BE2C (cell line): ENCODE data around the gene ITGA3.

Experiments used
- DNase-seq: peaks from one replicate; pipeline ENCODE4 v3.0.0-alpha.2; 2020
- H3K27me3 ChIP-seq: fragments of 250-450 bp; sonication (Bioruptor Pico); 2 replicates; pipeline ENCODE4 v1.5.1; 2020; ENCODE audit warnings: mild to moderate bottlenecking
- H3K36me3 ChIP-seq: fragments of 250-450 bp; sonication (Bioruptor Pico); 2 replicates; pipeline ENCODE4 v1.5.1; 2020; ENCODE audit warnings: mild to moderate bottlenecking
- H3K4me1 ChIP-seq: fragments of 250-450 bp; sonication (Bioruptor Pico); 2 replicates; pipeline ENCODE4 v1.5.1; 2020
- H3K4me3 ChIP-seq: 2 replicates; pipeline ENCODE4 v1.5.1; 2011; ENCODE audit warnings: low read depth, low read length
- H3K9me3 ChIP-seq: fragments of 250-450 bp; sonication (Bioruptor Pico); 2 replicates; pipeline ENCODE4 v1.5.1; 2020
- TF ChIP-seq, protein P1 (sequence below): IDR thresholded peaks from 2 replicates; pipeline ENCODE4 v1.5.1; 2012; ENCODE audit warnings: mild to moderate bottlenecking, low read depth, low read length

The ITGA3 gene

GRCh38 chr17:50026046-50026675 lies 29.7 kb upstream of the ITGA3 start:
- no peaks in the 10 kb centered on the region; the same call in 1 of the 2 replicates for H3K4me1 ChIP-seq
- TF ChIP-seq, protein P1, sequence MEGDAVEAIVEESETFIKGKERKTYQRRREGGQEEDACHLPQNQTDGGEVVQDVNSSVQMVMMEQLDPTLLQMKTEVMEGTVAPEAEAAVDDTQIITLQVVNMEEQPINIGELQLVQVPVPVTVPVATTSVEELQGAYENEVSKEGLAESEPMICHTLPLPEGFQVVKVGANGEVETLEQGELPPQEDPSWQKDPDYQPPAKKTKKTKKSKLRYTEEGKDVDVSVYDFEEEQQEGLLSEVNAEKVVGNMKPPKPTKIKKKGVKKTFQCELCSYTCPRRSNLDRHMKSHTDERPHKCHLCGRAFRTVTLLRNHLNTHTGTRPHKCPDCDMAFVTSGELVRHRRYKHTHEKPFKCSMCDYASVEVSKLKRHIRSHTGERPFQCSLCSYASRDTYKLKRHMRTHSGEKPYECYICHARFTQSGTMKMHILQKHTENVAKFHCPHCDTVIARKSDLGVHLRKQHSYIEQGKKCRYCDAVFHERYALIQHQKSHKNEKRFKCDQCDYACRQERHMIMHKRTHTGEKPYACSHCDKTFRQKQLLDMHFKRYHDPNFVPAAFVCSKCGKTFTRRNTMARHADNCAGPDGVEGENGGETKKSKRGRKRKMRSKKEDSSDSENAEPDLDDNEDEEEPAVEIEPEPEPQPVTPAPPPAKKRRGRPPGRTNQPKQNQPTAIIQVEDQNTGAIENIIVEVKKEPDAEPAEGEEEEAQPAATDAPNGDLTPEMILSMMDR: no peak
- no peaks in the 10 kb centered on the region for H3K36me3 ChIP-seq
- H3K27me3 ChIP-seq: no peaks in the 10 kb centered on the region
- no peak overlapping the region for H3K4me3 ChIP-seq
- no peak for DNase-seq
- peaks cover 4% of the 10 kb centered on the region; the same call in 1 of the 2 replicates for H3K9me3 ChIP-seq

DNA sequence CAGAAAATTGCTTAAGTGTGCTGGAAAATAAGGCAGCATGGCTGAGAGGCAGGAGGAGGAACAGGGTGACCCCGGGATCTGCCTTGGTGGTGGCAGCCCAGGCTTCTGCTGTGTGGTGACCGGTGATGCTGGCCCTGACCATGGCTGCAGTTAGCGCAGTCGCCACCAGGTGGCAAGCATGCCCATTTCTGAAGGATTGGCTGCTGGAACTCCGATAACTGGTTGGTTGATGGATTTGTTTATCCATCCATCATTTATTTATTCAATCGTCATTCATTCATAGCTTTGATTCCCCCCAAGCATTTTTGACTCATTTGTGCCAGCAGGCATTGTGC lies 29.1 kb upstream of the ITGA3 start:
- peak; percentile 77 for DNase-seq
- no peaks in the 10 kb centered on the region; the same call in 1 of the 2 replicates for H3K4me1 ChIP-seq
- H3K27me3 ChIP-seq: no peaks in the 10 kb centered on the region
- H3K9me3 ChIP-seq: peaks cover 4% of the 10 kb centered on the region; the same call in 1 of the 2 replicates
- no peaks in the 10 kb centered on the region for H3K36me3 ChIP-seq
- TF ChIP-seq, protein P1: peak; percentile 87
- peak overlapping the region; percentile 25 for H3K4me3 ChIP-seq

- TF ChIP-seq, protein P1: no peak
- Histone ChIP-seq H3K4me3 (peak overlapping the region; percentile 25), H3K4me1 (no peaks in the 10 kb centered on the region; the same call in 1 of the 2 replicates), H3K27me3 (no peaks in the 10 kb centered on the region), H3K36me3 (no peaks in the 10 kb centered on the region), H3K9me3 (peaks cover 4% of the 10 kb centered on the region; the same call in 1 of the 2 replicates)
- DNase-seq: peak; percentile 49
Observed at GRCh38 chr17:50027172-50027880, 28.6 kb upstream of the ITGA3 start.

DNA sequence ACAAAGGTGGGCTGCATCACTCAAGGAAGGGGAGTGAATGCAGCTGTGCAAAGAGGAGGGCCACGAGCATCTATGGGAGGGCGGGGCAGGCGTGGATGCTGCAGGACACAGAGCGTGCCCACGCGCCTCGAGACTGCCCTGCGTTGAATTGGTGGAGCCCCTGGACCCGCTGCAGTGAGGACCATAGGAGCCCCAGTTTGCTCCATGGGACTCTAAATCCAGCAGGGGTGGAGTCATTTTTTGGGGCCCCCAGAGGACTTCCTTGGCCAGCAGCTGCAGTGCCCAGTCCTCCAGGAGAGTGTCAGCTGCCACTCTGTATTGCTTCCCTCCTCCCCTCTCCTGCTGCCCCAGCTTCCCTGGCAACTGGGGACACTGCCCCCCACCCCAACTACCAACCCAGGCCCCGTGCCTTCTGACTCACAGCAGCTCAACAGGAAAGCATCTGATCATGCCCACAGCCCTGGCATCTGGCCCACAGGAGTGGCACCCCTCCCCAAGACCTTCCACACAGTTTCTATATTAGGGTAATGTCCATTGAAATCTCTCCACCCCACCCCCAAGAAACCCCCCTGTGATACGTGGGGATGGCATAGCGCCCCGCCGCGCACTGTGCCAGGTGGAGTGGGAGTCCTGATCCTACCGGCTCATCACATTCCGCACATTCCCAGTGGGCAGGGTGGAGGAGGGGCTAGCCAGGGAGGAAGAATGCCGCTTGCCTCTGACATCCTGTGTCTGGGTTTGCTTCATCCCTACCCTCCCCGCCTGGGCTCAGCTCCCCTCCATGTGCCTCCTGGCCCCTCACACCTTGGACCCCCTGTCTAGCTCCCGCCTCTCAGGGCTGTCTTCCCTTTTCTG lies 27.8 kb upstream of the ITGA3 start:
- DNase-seq: no peak
- H3K4me3 ChIP-seq: no peak overlapping the region

GRCh38 chr17:50028736-50029120 lies 27.2 kb upstream of the ITGA3 start:
- no peak for DNase-seq
- no peaks in the 10 kb centered on the region; the same call in 1 of the 2 replicates for H3K4me1 ChIP-seq
- no peak overlapping the region for H3K4me3 ChIP-seq
- no peaks in the 10 kb centered on the region for H3K36me3 ChIP-seq
- H3K27me3 ChIP-seq: no peaks in the 10 kb centered on the region
- TF ChIP-seq, protein P1: no peak
- H3K9me3 ChIP-seq: no peaks in the 10 kb centered on the region

More for the DNA sequence above, 27.8 kb upstream of the ITGA3 start:
- Histone ChIP-seq H3K4me1 (no peaks in the 10 kb centered on the region; the same call in 1 of the 2 replicates), H3K27me3 (no peaks in the 10 kb centered on the region), H3K36me3 (no peaks in the 10 kb centered on the region), H3K9me3 (peaks cover 4% of the 10 kb centered on the region; the same call in 1 of the 2 replicates)
- TF ChIP-seq, protein P1: no peak
